HG03139 (cell line): ENCODE results near the gene HNF4A.
"Not testable (repeated sequence)": the region's sequence is repeated elsewhere in the genome, so short reads cannot be mapped to it uniquely, and the experiment has no call there.

Experiments
- ATAC-seq: cut with Tn5 transposase; IDR thresholded peaks from one replicate; pipeline ENCODE4 v1.9.1; 2021; ENCODE audit not compliant: unreplicated experiment

Gene HNF4A

DNA sequence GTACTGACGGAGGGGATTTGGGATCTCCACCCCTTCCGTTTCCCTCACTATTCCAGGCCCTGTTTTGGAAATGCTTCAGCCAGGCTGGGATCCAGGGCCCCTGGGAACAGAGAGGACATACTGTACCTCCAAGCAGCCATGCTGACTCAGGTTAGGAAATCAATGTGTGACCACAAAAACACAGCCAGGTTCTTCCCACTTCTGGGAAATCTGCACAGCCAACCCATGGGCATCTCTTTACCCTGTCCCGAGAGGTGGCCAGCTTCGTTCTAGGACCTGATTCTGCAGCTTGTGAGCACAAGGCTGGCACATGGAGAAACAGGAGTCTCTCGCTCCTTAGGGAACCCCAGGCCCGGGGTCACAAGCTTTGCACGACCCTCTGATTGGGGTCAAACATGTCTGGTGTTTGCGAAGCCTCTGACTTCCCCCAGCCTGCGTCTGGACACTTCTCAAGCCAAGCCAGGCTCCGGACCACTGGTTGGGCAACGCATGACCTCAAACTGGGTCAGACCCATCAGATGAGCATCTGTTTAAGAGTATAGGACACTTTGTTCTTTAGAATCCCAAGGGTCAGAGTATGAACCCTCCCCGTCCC is 111.9 kb downstream of the HNF4A start:
- no peak for ATAC-seq

DNA sequence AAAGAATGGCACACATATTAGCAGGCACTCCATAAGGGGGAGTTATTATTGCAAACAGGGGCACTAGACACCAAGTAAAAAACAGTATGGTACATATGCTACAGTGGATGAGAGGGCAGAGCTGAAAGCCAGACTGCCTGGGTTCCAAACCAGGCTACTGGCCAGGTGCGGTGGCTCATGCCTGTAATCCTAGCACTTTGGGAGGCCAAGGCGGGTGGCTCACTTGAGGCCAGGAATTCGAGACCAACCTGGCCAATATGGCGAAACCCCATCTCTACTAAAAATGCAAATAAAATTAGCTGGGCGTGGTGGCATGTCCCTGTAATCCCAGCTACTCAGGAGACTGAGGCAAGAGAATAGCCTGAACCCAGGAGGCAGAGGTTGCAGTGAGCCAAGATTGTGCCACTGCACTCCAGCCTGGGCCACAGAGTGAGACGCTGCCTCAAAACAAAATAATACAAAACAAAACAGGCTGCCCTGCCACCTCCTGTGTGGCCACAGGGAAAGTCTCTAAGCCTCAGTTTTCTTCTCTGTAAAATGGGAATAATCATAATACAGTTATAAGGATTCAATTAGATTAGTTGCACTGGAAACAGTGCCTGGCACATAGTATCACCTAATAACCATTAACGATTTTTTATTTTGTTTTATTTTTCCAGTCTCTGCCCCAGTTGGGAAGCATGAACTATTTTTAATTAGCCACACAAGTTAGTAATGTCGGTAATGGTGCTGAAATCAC is 112.7 kb downstream of the HNF4A start:
- ATAC-seq = no peak

DNA sequence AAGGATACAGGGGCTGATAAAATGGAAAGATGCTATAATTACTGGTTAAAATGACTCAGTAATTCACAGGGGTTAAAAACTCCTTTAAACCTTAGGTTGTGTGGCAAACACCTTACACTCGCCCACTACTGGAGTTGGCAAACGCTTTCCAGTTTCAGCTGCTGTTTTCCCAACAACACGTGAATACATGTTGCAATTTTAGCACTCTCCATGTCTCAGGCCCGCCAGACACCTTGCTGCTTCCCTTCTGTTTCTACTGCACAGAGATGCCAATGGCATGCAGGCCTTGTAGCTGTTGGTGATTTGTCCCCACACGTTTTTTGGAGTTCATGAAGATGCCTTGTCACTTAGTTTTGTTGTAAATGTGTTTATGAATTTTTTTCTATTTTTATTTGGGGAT is 114.8 kb downstream of the HNF4A start:
- ATAC-seq = no peak

DNA sequence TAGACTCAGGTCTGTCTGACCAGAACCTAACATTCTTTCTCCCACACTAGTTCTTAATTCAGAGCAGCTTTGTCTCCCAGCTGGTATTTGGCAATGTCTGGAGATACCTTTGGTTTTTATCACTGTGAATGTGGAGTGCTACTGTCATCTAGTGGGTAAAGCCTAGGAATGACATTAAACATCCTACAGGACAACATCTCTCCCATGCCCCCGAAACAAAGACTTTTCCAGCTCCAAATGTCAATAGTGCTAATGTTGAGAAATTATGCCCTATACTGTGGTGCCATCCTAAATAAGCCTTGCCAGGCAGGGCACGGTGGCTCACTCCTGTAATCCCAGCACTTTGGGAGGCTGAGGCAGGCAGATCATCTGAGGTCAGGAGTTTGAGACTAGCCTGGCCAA is 116.0 kb downstream of the HNF4A start:
- ATAC-seq = no peak

DNA sequence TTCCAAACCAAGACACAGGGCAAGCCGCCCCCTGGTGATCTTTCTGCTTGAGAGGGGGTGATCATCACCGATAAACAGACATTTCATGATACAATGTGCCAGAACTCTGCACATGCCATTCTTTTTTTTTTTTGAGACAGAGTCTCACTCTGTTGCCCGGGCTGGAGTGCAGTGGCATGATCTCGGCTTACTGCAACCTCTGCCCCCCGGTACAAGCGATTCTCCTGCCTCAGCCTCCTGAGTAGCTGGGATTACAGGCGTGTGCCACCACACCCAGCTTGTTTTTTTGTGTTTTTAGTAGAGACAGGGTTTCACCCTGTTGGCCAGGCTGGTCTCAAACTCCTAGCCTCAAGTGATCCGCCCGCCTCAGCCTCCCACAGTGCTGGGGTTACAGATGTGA is 116.8 kb downstream of the HNF4A start:
- not testable (repeated sequence) for ATAC-seq

DNA sequence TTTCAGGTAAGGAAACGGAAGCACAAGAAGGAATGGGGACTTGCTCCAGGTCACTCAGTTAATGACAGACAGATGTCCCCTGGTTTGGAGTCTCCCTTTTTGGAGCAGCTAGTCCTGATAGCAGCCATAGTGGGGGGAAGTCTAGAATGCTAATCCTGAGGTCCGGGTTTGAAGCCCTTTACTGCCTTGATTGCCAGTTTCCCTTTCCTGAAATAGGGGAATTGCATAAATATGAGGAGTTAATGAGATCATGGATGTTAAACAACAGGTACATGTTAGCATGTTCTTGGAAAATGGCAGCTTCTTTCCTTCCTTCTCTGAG is 119.8 kb downstream of the HNF4A start:
- ATAC-seq = no peak

DNA sequence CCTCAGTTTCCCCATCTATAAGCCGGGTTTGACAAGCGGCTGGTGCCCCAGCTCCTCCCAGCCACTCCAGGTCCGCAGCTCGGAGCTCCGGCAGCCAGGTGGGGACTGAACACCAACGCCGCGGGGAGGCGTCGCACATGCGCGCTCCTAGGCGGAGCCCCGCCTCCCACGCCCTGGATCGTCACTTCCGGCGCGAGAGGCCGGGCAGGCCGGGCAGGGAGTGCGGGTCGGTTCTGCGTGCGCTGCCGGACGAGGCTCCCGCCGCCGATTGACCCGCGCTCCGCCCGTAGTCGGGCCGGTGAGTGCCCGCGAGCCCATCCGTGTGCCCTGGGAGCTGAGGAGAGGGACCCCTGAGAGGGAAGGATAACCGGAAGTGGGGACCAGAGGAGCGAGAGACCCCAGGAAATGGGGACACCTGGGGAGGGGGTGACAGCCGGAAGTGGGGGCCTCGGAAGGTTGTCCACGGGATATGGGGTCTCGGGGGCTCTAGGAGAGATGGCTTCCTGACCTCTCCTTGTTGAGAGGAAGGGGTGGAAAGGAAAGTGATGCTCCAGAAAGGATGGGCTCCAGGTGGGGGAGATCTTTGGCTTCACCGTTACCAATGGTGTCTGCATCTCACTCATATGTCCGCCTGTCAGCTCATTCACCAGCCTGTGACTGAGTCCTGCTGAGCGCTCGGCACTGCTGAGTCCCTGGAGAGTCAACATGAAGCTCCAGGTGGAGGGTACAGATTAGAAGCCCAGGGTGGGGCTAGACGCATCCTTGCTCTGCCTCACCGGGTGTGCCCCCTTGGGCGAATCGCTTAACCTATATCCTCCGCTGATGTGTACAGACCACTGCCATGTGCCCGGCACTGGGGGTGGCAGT is 120.4 kb downstream of the HNF4A start, which contains the start of gene TTPAL:
TTPAL (plus strand) TSS at position 181 of the 867 bp plus-strand sequence. CDS start 4,126 bp downstream, outside the sequence.
- peak; percentile 91 for ATAC-seq

DNA sequence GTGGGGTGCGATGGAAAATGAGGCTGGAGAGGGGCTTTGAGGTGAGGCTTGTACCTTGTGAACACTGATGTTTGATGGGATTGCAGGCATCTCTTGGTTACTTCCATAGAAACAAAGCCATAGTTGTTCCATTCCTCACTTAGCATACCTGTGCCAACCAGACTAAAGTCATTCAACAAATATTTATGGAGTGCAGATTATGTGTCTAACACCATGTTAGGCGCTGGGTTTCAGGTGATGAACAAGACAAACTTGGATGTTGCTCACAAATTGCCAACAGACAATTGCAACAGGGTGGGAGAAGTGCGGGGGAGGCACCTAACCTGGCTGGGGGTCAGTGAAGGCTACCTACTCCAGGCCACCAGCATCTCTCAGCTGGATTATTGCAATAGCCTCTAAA is 121.7 kb downstream of the HNF4A start:
- no peak for ATAC-seq

DNA sequence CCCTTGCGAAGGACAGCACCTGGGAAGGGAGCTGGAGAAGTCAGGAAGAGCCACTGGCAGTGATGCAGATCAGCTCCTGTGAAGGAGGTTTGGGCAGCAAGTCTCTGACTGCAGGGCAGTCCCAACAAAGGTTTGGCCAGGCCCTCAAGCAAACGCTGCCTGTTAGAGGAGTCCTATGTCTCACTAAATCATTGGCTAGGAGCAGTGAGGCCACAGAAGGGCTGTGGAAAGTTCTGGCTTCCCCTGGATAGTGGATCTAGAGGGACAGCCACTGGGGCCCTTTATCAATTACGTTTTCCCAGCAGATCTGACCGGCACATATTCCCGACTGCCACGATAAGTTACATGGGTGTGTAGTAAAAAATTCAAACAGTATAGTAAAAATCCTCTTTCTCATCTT is 122.7 kb downstream of the HNF4A start:
- ATAC-seq = no peak

DNA sequence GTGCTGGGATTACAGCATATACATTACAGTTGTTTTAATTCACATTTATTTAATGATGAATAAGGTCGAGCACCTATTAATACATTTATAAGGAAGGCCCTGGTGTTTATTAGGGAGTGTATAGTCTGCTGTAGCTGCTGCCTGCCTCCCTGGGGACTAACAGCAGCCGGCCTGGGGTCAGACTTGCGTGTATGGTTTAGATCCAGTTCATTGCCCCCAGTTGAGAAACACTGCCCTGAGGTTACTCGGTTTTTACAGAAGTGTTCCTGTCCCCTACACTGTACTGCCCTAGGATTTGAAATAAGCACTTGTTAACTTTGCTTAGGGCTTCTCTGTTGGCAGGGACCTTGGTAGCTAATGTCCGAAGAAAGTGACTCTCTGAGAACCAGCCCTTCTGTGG is 124.1 kb downstream of the HNF4A start:
- ATAC-seq = no peak

DNA sequence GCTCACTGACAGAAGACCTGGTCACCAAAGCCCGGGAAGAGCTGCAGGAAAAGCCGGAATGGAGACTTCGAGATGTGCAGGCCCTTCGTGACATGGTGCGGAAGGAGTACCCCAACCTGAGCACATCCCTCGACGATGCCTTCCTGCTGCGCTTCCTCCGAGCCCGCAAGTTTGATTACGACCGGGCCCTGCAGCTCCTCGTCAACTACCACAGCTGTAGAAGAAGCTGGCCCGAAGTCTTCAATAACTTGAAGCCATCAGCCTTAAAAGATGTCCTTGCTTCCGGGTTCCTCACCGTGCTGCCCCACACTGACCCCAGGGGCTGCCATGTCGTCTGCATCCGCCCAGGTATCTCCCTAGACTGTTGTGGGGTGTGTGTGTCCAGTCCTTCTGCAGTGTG is 124.6 kb downstream of the HNF4A start:
- no peak for ATAC-seq

DNA sequence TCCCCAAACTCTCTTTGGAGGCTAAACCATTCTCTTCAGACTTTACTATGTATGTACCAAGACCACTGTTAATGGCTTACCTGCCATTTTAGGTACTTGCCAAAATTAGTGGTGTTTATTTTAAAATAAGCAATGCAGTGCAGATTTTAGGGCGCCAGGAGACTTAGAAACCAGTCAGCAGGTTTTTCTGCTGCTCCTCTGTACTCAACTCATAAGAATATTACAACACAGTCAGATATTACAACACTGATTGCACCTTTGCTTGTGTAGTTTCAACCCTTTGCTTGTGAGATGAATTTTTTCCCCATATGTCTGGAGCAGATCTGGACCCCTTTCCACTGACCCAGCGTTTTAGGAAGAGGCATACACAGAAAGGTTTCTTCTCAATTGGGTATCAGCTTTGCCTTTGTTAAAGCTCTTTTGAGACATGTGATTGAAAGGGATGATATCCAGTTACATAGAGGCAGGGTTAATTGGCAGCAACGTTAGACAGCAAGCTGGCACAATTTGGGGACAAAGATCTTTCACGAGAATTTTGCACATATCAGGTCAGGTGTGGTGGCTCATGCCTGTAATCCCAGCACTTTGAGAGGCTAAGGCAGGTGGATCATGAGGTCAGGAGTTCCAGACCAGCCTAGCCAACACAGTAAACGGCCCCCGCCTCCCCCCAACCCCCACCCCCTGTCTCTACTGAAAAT is 126.4 kb downstream of the HNF4A start:
- no peak for ATAC-seq

DNA sequence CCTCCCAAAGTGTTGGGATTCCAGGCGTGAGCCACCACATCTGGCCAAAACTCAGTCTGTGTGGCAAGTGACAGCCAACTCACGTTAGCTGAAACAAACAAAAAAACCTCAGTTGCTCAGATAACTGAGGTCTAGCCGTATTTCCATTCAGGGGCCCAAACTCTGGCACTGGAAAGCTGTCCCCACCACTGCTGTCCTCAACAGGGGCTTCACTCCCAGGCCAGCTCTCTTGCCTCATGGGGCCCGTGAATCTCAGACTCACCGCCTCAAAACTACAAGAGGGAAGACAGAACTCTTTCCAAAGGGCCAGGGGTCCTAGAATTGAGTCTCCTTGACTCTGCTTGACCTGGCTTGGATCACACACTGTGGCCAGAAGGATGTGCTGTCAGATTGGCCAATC is 127.6 kb downstream of the HNF4A start:
- no peak for ATAC-seq
